Natural killer cell treated with Interleukin-12 subunit alpha and Interleukin-12 subunit beta and Interleukin-15 and Interleukin-18, amount 100 ng/mL, for 72 hours (primary cell): ENCODE data around the gene MUS81. TPM values are rescaled to one million over a fixed set of nuclear protein-coding genes. Genes with fewer than 3 reads are reported as not detected.

Experiments used
- ATAC-seq, 2 donors: fragments of 150-1000 bp; cut with Tn5 transposase in 1 of 2; sonication (Bioruptor Pico), chemical (Tn5 transposase) in 1 of 2; 2 replicates each; pipeline ENCODE4 v1.10.0; 2021
- DNase-seq: peaks from one replicate; pipeline ENCODE4 v3.0.0; 2022; ENCODE audit warnings: low spot score
- H3K27ac Mint-ChIP-seq, 2 donors: 1 replicate in 1 of 2; 2 replicates in 1 of 2; pipeline ENCODE4 v1.8.0; 2022; ENCODE audit warnings: mixed read lengths in 2 of 2, mild to moderate bottlenecking in 1 of 2, moderate library complexity in 1 of 2
- H3K27me3 Mint-ChIP-seq, 2 donors: 1 replicate in 1 of 2; 2 replicates in 1 of 2; pipeline ENCODE4 v1.8.0; 2022; ENCODE audit warnings: mixed read lengths in 2 of 2
- H3K36me3 Mint-ChIP-seq: one replicate; pipeline ENCODE4 v1.8.0; 2022; ENCODE audit warnings: mixed read lengths
- H3K4me1 Mint-ChIP-seq, 2 donors: 1 replicate in 1 of 2; 2 replicates in 1 of 2; pipeline ENCODE4 v1.8.0; 2022; ENCODE audit warnings: low read depth in 2 of 2, mixed read lengths in 2 of 2, mild to moderate bottlenecking in 1 of 2
- H3K4me3 Mint-ChIP-seq: one replicate; pipeline ENCODE4 v1.8.0; 2022; ENCODE audit warnings: mixed read lengths
- H3K9me3 Mint-ChIP-seq: 2 replicates; pipeline ENCODE4 v1.8.0; 2022; ENCODE audit warnings: mixed read lengths
- total RNA-seq, 2 donors: library from RNA; stranded (reverse); gene quantifications; one replicate each; pipeline ENCODE4 v1.2.3, GENCODE V29; 2022

Gene MUS81
- total RNA-seq, 2 donors from 2014 or later: 85.7 to 109 TPM

DNA sequence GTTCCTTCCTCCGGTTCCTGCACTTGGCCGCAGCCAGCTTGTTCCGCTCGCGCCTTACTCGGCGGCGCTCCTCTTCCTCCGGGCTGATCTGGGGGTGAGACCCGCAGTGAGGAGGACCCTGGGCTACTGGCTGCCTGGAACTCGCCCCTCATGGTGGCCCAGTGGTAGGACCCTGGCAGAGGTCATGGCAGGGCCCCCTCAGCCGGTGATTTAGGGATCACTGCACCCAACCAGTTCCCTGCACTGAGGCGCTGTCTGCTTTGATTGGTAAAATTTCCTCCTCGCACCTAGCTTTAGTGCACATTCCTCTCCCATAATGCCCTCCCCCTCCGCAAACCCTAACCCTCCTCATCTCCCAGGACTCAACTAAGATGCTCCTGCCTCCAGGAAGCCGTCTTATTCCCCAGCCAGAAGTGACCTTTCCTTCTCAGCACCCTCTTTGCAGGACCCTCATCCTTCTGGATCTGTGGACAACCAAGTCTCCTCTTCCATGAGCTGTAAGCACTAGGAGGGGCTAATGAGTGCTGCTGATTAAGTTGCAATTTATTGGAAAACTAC lies 33.9 kb downstream of the MUS81 start:
- ATAC-seq (no peak), DNase-seq (no peak)
- Mint-ChIP-seq H3K27ac (peak overlapping the region; percentile 90 to 93), H3K9me3 (no peaks in the 10 kb centered on the region), H3K27me3 (no peaks in the 10 kb centered on the region), H3K4me3 (peak overlapping the region; percentile 97), H3K36me3 (peaks cover 7% of the 10 kb centered on the region), H3K4me1 (peaks cover 51 to 52% of the 10 kb centered on the region in 2 donors)

- Mint-ChIP-seq H3K27ac (peak overlapping the region; percentile 67 to 81), H3K4me3 (peak overlapping the region; percentile 32), H3K36me3 (peaks cover 7% of the 10 kb centered on the region), H3K4me1 (peaks cover 39% of the 10 kb centered on the region in 2 donors), H3K9me3 (no peaks in the 10 kb centered on the region), H3K27me3 (no peaks in the 10 kb centered on the region)
- ATAC-seq (no peak), DNase-seq (no peak)
Observed at GRCh38 chr11:65895482-65895981, 35.3 kb downstream of the MUS81 start.

GRCh38 chr11:65896034-65896999 lies 36.1 kb downstream of the MUS81 start:
- Mint-ChIP-seq H3K27me3 (no peaks in the 10 kb centered on the region), H3K27ac (peak overlapping the region; percentile 67 to 81), H3K36me3 (peaks cover 7% of the 10 kb centered on the region), H3K4me1 (peaks cover 42 to 46% of the 10 kb centered on the region in 2 donors), H3K4me3 (peak overlapping the region; percentile 32), H3K9me3 (no peaks in the 10 kb centered on the region)
- no peak for DNase-seq
- no peak for ATAC-seq

DNA sequence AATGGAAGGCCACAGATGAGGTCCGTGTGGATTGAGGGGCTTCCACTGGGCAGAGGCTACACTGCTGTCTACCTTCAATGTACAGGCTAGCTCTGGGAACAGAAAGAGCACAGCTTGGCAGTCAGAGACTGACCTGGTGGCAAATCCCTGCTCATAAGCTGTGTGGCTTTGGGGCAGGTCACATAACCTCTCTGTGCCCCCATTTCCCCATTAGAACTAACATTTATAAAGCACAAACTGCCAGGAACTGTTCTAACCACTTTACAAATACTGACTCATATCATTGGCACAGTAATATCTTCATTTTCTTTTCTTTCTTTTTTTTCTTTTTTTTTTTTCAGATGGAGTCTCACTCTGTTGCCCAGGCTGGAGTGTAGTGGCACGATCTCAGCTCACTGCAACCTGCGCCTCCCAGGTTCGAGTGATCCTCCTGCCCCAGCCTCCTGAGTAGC lies 36.8 kb downstream of the MUS81 start:
- no peaks in the 10 kb centered on the region for H3K27me3 Mint-ChIP-seq
- H3K4me1 Mint-ChIP-seq: peaks cover 48 to 53% of the 10 kb centered on the region in 2 donors
- peaks cover 6% of the 10 kb centered on the region for H3K36me3 Mint-ChIP-seq
- H3K4me3 Mint-ChIP-seq: no peak overlapping the region
- H3K27ac Mint-ChIP-seq: peak overlapping the region; percentile 67 to 81
- no peak for DNase-seq
- no peaks in the 10 kb centered on the region for H3K9me3 Mint-ChIP-seq
- ATAC-seq: no peak

GRCh38 chr11:65898656-65899355 lies 38.6 kb downstream of the MUS81 start:
- no peaks in the 10 kb centered on the region for H3K27me3 Mint-ChIP-seq
- peaks cover 43 to 49% of the 10 kb centered on the region in 2 donors for H3K4me1 Mint-ChIP-seq
- peak overlapping the region; percentile 81 to 94 for H3K27ac Mint-ChIP-seq
- ATAC-seq: no peak
- no peaks in the 10 kb centered on the region for H3K9me3 Mint-ChIP-seq
- peak overlapping the region; percentile 86 for H3K4me3 Mint-ChIP-seq
- DNase-seq: no peak
- H3K36me3 Mint-ChIP-seq: no peaks in the 10 kb centered on the region

DNA sequence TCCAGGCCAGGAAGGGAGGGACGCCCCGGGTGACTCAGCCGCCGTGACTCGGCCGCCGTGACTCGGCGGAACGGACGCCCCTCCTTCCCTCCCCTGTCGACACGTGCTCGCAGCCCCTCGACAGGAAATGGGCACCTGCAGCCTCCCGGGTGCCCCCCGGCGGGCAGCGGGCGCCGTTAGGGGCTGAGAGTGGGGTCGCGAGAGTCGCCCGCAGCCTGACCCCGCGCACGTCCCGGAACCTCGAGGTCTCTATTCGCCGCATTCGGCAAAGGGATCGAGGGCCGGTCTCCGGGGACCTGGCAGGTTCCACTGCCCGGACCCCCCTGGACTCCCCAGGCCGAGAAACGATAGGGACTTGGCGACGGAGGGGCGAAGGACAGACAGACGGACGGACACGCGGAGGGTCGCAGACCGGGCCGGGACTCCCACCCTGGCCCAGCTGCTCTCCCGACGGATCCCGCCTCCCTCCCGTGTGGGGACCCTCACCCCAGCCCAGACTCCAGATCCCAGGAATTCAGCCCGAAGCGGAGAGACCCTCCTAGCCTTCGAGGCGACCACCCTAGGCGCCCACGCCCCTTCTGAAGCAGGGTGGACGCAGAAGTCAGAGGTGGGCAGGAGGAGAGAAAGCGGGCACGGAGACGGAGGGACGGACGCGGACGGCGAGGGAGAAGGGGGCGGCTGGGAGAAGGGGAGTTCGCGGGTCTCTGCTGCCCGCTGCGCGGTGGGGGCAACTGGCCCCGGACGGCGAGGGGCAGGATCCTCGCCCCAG lies 39.3 kb downstream of the MUS81 start:
- Mint-ChIP-seq H3K4me3 (peak overlapping the region; percentile 76), H3K27ac (peak overlapping the region; percentile 81 to 94), H3K4me1 (peaks cover 37 to 42% of the 10 kb centered on the region in 2 donors), H3K36me3 (no peaks in the 10 kb centered on the region), H3K9me3 (no peaks in the 10 kb centered on the region), H3K27me3 (no peaks in the 10 kb centered on the region)
- ATAC-seq (peak; percentile 68 to 72), DNase-seq (peak; percentile 88)

- no peaks in the 10 kb centered on the region for H3K27me3 Mint-ChIP-seq
- H3K9me3 Mint-ChIP-seq: no peaks in the 10 kb centered on the region
- H3K27ac Mint-ChIP-seq: peak within 1 kb of the TSS; percentile 81 to 94
- H3K36me3 Mint-ChIP-seq: no peaks in the 10 kb centered on the region
- H3K4me1 Mint-ChIP-seq: peaks cover 35 to 40% of the 10 kb centered on the region in 2 donors
- ATAC-seq: peak; percentile 90 to 93
- peak; percentile 95 for DNase-seq
- peak within 1 kb of the TSS; percentile 76 for H3K4me3 Mint-ChIP-seq
Observed at GRCh38 chr11:65900125-65900898, 40.1 kb downstream of the MUS81 start, which contains the start of gene FOSL1. Gene FOSL1, minus strand, starts transcription at chr11:65900388. Its CDS starts 49 bp downstream, at chr11:65900339.

GRCh38 chr11:65900899-65901180 lies 40.6 kb downstream of the MUS81 start:
- no peak for ATAC-seq
- no peaks in the 10 kb centered on the region for H3K27me3 Mint-ChIP-seq
- H3K4me3 Mint-ChIP-seq: peak overlapping the region; percentile 62
- DNase-seq: no peak
- H3K27ac Mint-ChIP-seq: peak overlapping the region in 1 of 2 donors; percentile 69
- peaks cover 29 to 35% of the 10 kb centered on the region in 2 donors for H3K4me1 Mint-ChIP-seq
- no peaks in the 10 kb centered on the region for H3K36me3 Mint-ChIP-seq
- no peaks in the 10 kb centered on the region for H3K9me3 Mint-ChIP-seq

DNA sequence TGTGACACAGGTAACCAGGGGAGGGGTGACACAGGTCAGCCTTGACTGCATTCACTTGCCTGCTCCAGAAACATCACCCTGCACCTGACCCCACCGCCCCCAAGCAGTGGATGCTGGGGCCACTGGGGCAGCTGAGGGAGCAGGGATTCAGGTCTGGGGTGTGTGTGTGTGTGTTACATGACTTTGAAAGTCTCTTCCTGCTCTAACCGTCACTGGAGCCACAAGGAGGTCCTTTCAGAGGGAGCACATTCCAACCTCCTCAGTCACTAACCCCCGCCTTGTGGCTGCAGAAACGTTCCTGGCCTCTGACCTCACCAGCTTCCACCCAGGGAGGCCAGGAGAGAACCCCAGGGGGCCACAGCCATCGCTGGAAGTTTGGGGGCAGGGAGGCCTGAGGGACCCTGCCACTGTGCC lies 42.8 kb downstream of the MUS81 start:
- peaks cover 18 to 27% of the 10 kb centered on the region in 2 donors for H3K4me1 Mint-ChIP-seq
- no peaks in the 10 kb centered on the region for H3K36me3 Mint-ChIP-seq
- DNase-seq: no peak
- no peaks in the 10 kb centered on the region for H3K9me3 Mint-ChIP-seq
- no peak overlapping the region for H3K27ac Mint-ChIP-seq
- no peak overlapping the region for H3K4me3 Mint-ChIP-seq
- no peaks in the 10 kb centered on the region for H3K27me3 Mint-ChIP-seq
- ATAC-seq: no peak

GRCh38 chr11:65903715-65904114 lies 43.5 kb downstream of the MUS81 start:
- H3K36me3 Mint-ChIP-seq: no peaks in the 10 kb centered on the region
- H3K4me3 Mint-ChIP-seq: no peak overlapping the region
- H3K27me3 Mint-ChIP-seq: no peaks in the 10 kb centered on the region
- no peak for ATAC-seq
- H3K9me3 Mint-ChIP-seq: no peaks in the 10 kb centered on the region
- no peak for DNase-seq
- peak overlapping the region in 1 of 2 donors; percentile 36 for H3K27ac Mint-ChIP-seq
- H3K4me1 Mint-ChIP-seq: peaks cover 17 to 24% of the 10 kb centered on the region in 2 donors

DNA sequence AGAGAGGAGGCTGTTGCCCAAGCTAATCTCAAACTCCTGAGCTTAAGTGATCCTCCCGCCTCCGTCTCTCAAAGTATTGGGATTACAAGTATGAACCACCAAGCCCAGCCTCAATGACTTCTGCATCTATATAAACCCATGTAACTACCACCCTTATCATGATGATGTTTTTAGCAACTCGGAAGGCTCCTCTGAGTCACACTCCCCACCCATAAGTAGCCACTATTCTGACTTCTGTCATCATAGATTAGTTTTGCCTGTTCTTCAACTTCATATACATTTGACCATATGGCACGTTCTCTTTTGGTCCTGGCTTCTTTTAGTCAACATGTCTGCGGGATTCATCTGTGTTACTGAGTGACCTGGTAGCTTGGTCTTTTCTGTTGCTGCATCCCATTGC lies 46.4 kb downstream of the MUS81 start:
- Mint-ChIP-seq H3K4me3 (no peak overlapping the region), H3K27ac (no peak overlapping the region), H3K27me3 (peaks cover 0 to 2% of the 10 kb centered on the region in 2 donors), H3K9me3 (no peaks in the 10 kb centered on the region), H3K4me1 (peaks cover 11 to 12% of the 10 kb centered on the region in 2 donors), H3K36me3 (no peaks in the 10 kb centered on the region)
- no peak for ATAC-seq
- DNase-seq: no peak

- peaks cover 0 to 2% of the 10 kb centered on the region in 2 donors for H3K27me3 Mint-ChIP-seq
- H3K36me3 Mint-ChIP-seq: no peaks in the 10 kb centered on the region
- no peaks in the 10 kb centered on the region for H3K9me3 Mint-ChIP-seq
- no peak overlapping the region for H3K4me3 Mint-ChIP-seq
- DNase-seq (no peak), ATAC-seq (no peak)
- no peak overlapping the region for H3K27ac Mint-ChIP-seq
- peaks cover 0 to 4% of the 10 kb centered on the region in 2 donors for H3K4me1 Mint-ChIP-seq
Observed at GRCh38 chr11:65907878-65908277, 47.6 kb downstream of the MUS81 start.
